ENCODE measurements around the gene INPP5A. TPM values are rescaled to one million over a fixed set of nuclear protein-coding genes. Genes with fewer than 3 reads are reported as not detected.
A peak's percentile ranks its signal among the peaks of the same experiment; 100 is the strongest.

The INPP5A gene
- total and polyA plus RNA-seq, 10 donors, result 11.1 to 41.3 (median 30.8) TPM

GRCh38 chr10:132528064-132528691 lies 9.4 kb upstream of the INPP5A start:
- 50 to 64% (median 60%) methylated on average over 11 of the region's 11 CpGs for WGBS, 5 donors
- DNase-seq, result peak; percentile 50
- H3K4me1 ChIP-seq, result no peaks in the 10 kb centered on the region
- intact Hi-C loops (cut with DNase I; ENCODE audit: low total_unique reads), result no loop called here
- TF ChIP-seq POLR2AphosphoS5 (IDR thresholded peaks at IDR 0.05) (no peak), POLR2A (IDR thresholded peaks at IDR 0.05) (no peak), CTCF (IDR thresholded peaks at IDR 0.05 in 8 of 11, conservative IDR thresholded peaks at IDR 0.05 in 3 of 11) (no peak)
- no peak overlapping the region for H3K4me3 ChIP-seq
- no peak overlapping the region for H3K27ac ChIP-seq
- H3K27me3 ChIP-seq (replicated peaks in 1 of 7), result peaks cover 0 to 6% (median 0%) of the 10 kb centered on the region in 7 donors
- H3K9me3 ChIP-seq, result peaks cover 0 to 23% (median 19%) of the 10 kb centered on the region in 8 donors
- no peaks in the 10 kb centered on the region for H3K36me3 ChIP-seq

- Histone ChIP-seq H3K4me3 (no peak overlapping the region), H3K36me3 (no peaks in the 10 kb centered on the region), H3K27ac (no peak overlapping the region), H3K27me3 (replicated peaks in 1 of 7) (no peaks in the 10 kb centered on the region), H3K4me1 (peaks cover 5 to 34% (median 19%) of the 10 kb centered on the region in 6 donors), H3K9me3 (peaks cover 0 to 23% (median 19%) of the 10 kb centered on the region in 8 donors)
- TF ChIP-seq POLR2A (IDR thresholded peaks at IDR 0.05) (no peak), POLR2AphosphoS5 (IDR thresholded peaks at IDR 0.05) (no peak), CTCF (IDR thresholded peaks at IDR 0.05 in 8 of 11, conservative IDR thresholded peaks at IDR 0.05 in 3 of 11) (no peak)
- no peak for DNase-seq
- WGBS, 5 donors, result 91 to 98% (median 96%) methylated on average over 6 of the region's 6 CpGs
- intact Hi-C loops (cut with DNase I; ENCODE audit: low total_unique reads), result loop anchor here (10.0 kb wide), 2 partner anchors 77 to 103 kb away; no protein-coding TSS in a partner anchor
Measured at GRCh38 chr10:132532179-132532578, 5.4 kb upstream of the INPP5A start.

- DNase-seq, result no peak
- Histone ChIP-seq H3K36me3 (no peaks in the 10 kb centered on the region), H3K4me1 (peaks cover 5 to 34% (median 20%) of the 10 kb centered on the region in 6 donors), H3K27ac (no peak overlapping the region), H3K4me3 (no peak overlapping the region), H3K9me3 (peaks cover 0 to 23% (median 19%) of the 10 kb centered on the region in 8 donors), H3K27me3 (replicated peaks in 1 of 7) (no peaks in the 10 kb centered on the region)
- TF ChIP-seq CTCF (IDR thresholded peaks at IDR 0.05 in 8 of 11, conservative IDR thresholded peaks at IDR 0.05 in 3 of 11) (no peak), POLR2A (IDR thresholded peaks at IDR 0.05) (no peak), POLR2AphosphoS5 (IDR thresholded peaks at IDR 0.05) (no peak)
- intact Hi-C loops (cut with DNase I; ENCODE audit: low total_unique reads), result loop anchor here (10.0 kb wide), 2 partner anchors 78 to 102 kb away; no protein-coding TSS in a partner anchor
- 92 to 96% (median 93%) methylated on average over 14 of the region's 14 CpGs for WGBS, 5 donors
Measured at GRCh38 chr10:132532749-132533560, 4.6 kb upstream of the INPP5A start.
